Erythroblast (primary cell): ENCODE data around the gene EIF2B5.

ENCODE experiments used
- GATA1 ChIP-seq: IDR thresholded peaks from 2 replicates; pipeline ENCODE4 v1.6.1; 2011; ENCODE audit warnings: low read depth, mild to moderate bottlenecking, control low read depth, low read length, moderate library complexity
- POLR2A ChIP-seq: IDR thresholded peaks from 2 replicates; pipeline ENCODE4 v1.6.1; 2011; ENCODE audit warnings: mild to moderate bottlenecking, low read length

GRCh38 chr3:184135149-184135910 lies at the start of gene EIF2B5:
- TF ChIP-seq POLR2A (peak; percentile 91), GATA1 (no peak)
